Measurements from ENCODE around the gene TROAP.

- TF ChIP-seq CTCF (IDR thresholded peaks at IDR 0.05) (no peak), EZH2 (IDR thresholded peaks at IDR 0.05; ENCODE audit: borderline replicate concordance, insufficient read depth, low read depth, low read length, poor library complexity, severe bottlenecking) (no peak)
Measured at GRCh38 chr12:49274396-49275069, 48.5 kb upstream of the TROAP start.
